ENCODE data around the gene XXYLT1.

Gene XXYLT1

GRCh38 chr3:195126056-195126605 lies 144.8 kb downstream of the XXYLT1 start:
- Histone ChIP-seq H3K4me3 (ENCODE audit: low read depth, low read length, poor library complexity, severe bottlenecking) (no peak overlapping the region), H3K36me3 (ENCODE audit: insufficient read depth, low read length) (no peaks in the 10 kb centered on the region), H3K27ac (ENCODE audit: low read depth, low read length, poor library complexity, severe bottlenecking) (no peak overlapping the region), H3K27me3 (ENCODE audit: insufficient read depth, low read length) (peaks cover 6% of the 10 kb centered on the region; the same call in 1 of the 2 replicates), H4K20me1 (ENCODE audit: insufficient read depth, low read length) (no peaks in the 10 kb centered on the region), H3K79me2 (ENCODE audit: insufficient read depth, low read length) (no peaks in the 10 kb centered on the region), H2AFZ (ENCODE audit: low read length) (no peak overlapping the region), H3K9me2 (ENCODE audit: low read depth, low read length) (no peaks in the 10 kb centered on the region), H3K4me2 (ENCODE audit: low read length) (no peak overlapping the region), H3F3A (ENCODE audit: insufficient read depth, low read length) (no peaks in the 10 kb centered on the region), H3K9me3 (ENCODE audit: low read length) (no peaks in the 10 kb centered on the region), H3K4me1 (ENCODE audit: insufficient read depth, low read length, severe bottlenecking) (no peaks in the 10 kb centered on the region), H3K9ac (ENCODE audit: low read length) (no peak overlapping the region)
- TF ChIP-seq EZH2 (IDR thresholded peaks at IDR 0.05; ENCODE audit: borderline replicate concordance, low read length) (no peak), CTCF (IDR thresholded peaks at IDR 0.05; ENCODE audit: low read length) (no peak)

GRCh38 chr3:195125646-195126045 lies 145.3 kb downstream of the XXYLT1 start:
- no peaks in the 10 kb centered on the region for H3K9me3 ChIP-seq (ENCODE audit: low read length)
- peaks cover 6% of the 10 kb centered on the region; the same call in 1 of the 2 replicates for H3K27me3 ChIP-seq (ENCODE audit: insufficient read depth, low read length)
- no peaks in the 10 kb centered on the region for H3K9me2 ChIP-seq (ENCODE audit: low read depth, low read length)
- H3F3A ChIP-seq (ENCODE audit: insufficient read depth, low read length): no peaks in the 10 kb centered on the region
- no peak for TF ChIP-seq CTCF (IDR thresholded peaks at IDR 0.05; ENCODE audit: low read length)
- no peak for TF ChIP-seq EZH2 (IDR thresholded peaks at IDR 0.05; ENCODE audit: borderline replicate concordance, low read length)
- H3K27ac ChIP-seq (ENCODE audit: low read depth, low read length, poor library complexity, severe bottlenecking): no peak overlapping the region
- no peaks in the 10 kb centered on the region for H3K4me1 ChIP-seq (ENCODE audit: insufficient read depth, low read length, severe bottlenecking)
- H2AFZ ChIP-seq (ENCODE audit: low read length): no peak overlapping the region
- no peak overlapping the region for H3K4me2 ChIP-seq (ENCODE audit: low read length)
- no peaks in the 10 kb centered on the region for H4K20me1 ChIP-seq (ENCODE audit: insufficient read depth, low read length)
- no peaks in the 10 kb centered on the region for H3K36me3 ChIP-seq (ENCODE audit: insufficient read depth, low read length)
- no peak overlapping the region for H3K4me3 ChIP-seq (ENCODE audit: low read depth, low read length, poor library complexity, severe bottlenecking)
- no peak overlapping the region for H3K9ac ChIP-seq (ENCODE audit: low read length)
- no peaks in the 10 kb centered on the region for H3K79me2 ChIP-seq (ENCODE audit: insufficient read depth, low read length)

- Histone ChIP-seq H3K27ac (ENCODE audit: low read depth, low read length, poor library complexity, severe bottlenecking) (no peak overlapping the region), H3K9me3 (ENCODE audit: low read length) (no peaks in the 10 kb centered on the region), H4K20me1 (ENCODE audit: insufficient read depth, low read length) (no peaks in the 10 kb centered on the region), H3K4me1 (ENCODE audit: insufficient read depth, low read length, severe bottlenecking) (no peaks in the 10 kb centered on the region), H3K4me2 (ENCODE audit: low read length) (no peak overlapping the region), H3K27me3 (ENCODE audit: insufficient read depth, low read length) (peaks cover 6% of the 10 kb centered on the region; the same call in 1 of the 2 replicates), H2AFZ (ENCODE audit: low read length) (no peak overlapping the region), H3K9ac (ENCODE audit: low read length) (no peak overlapping the region), H3K36me3 (ENCODE audit: insufficient read depth, low read length) (no peaks in the 10 kb centered on the region), H3K9me2 (ENCODE audit: low read depth, low read length) (no peaks in the 10 kb centered on the region), H3K79me2 (ENCODE audit: insufficient read depth, low read length) (no peaks in the 10 kb centered on the region), H3K4me3 (ENCODE audit: low read depth, low read length, poor library complexity, severe bottlenecking) (no peak overlapping the region), H3F3A (ENCODE audit: insufficient read depth, low read length) (no peaks in the 10 kb centered on the region)
- no peak for TF ChIP-seq CTCF (IDR thresholded peaks at IDR 0.05; ENCODE audit: low read length)
- no peak for TF ChIP-seq EZH2 (IDR thresholded peaks at IDR 0.05; ENCODE audit: borderline replicate concordance, low read length)
Measured at GRCh38 chr3:195124378-195124992, 146.5 kb downstream of the XXYLT1 start.
